H7 (cell line): ENCODE results near the gene CEP68. TPM values are rescaled to one million over a fixed set of nuclear protein-coding genes. Genes with fewer than 3 reads are reported as not detected.
"Not testable (repeated sequence)": the region's sequence is repeated elsewhere in the genome, so short reads cannot be mapped to it uniquely, and the experiment has no call there.

ENCODE experiments used
- DNase-seq: peaks from one replicate; pipeline ENCODE4 v3.0.0; 2012
- H3K27me3 ChIP-seq: 2 replicates; pipeline ENCODE4 v1.6.0; 2011; ENCODE audit warnings: mild to moderate bottlenecking, low read length; ENCODE audit not compliant: control insufficient read depth, insufficient read depth
- H3K36me3 ChIP-seq: replicated peaks from 2 replicates; pipeline ENCODE4 v1.5.1; 2011; ENCODE audit warnings: low read length; ENCODE audit not compliant: control insufficient read depth, insufficient read depth
- H3K4me3 ChIP-seq: 2 replicates; pipeline ENCODE4 v1.5.1; 2011; ENCODE audit warnings: low read depth, mild to moderate bottlenecking, control low read depth, low read length, moderate library complexity; ENCODE audit not compliant: insufficient read depth
- total RNA-seq: library from RNA; depleted of rRNA; stranded (reverse); fragments of >200 nt; shearing (Covaris generic); gene quantifications from 2 replicates; pipeline ENCODE4 v1.2.3, GENCODE V29; 2014

Gene CEP68
- total RNA-seq, 1 experiment from 2014 or later = 10.3 TPM

- no peaks in the 10 kb centered on the region for H3K27me3 ChIP-seq
- H3K4me3 ChIP-seq = no peak overlapping the region
- no peak for DNase-seq
- H3K36me3 ChIP-seq = no peaks in the 10 kb centered on the region
Measured at GRCh38 chr2:65112633-65113032, 56.4 kb downstream of the CEP68 start.

- Histone ChIP-seq H3K36me3 (no peaks in the 10 kb centered on the region), H3K27me3 (no peaks in the 10 kb centered on the region), H3K4me3 (no peak overlapping the region)
- no peak for DNase-seq
Measured at GRCh38 chr2:65113229-65113628, 57.0 kb downstream of the CEP68 start.

- Histone ChIP-seq H3K4me3 (no peak overlapping the region), H3K36me3 (no peaks in the 10 kb centered on the region), H3K27me3 (no peaks in the 10 kb centered on the region)
- DNase-seq = no peak
Measured at GRCh38 chr2:65113816-65114215, 57.6 kb downstream of the CEP68 start.

- Histone ChIP-seq H3K36me3 (no peaks in the 10 kb centered on the region), H3K4me3 (no peak overlapping the region), H3K27me3 (no peaks in the 10 kb centered on the region)
- DNase-seq = no peak
Measured at GRCh38 chr2:65114921-65115320, 58.7 kb downstream of the CEP68 start.

- H3K4me3 ChIP-seq = no peak overlapping the region
- DNase-seq = no peak
- H3K36me3 ChIP-seq = no peaks in the 10 kb centered on the region
- no peaks in the 10 kb centered on the region for H3K27me3 ChIP-seq
Measured at GRCh38 chr2:65116645-65117044, 60.4 kb downstream of the CEP68 start.

- Histone ChIP-seq H3K36me3 (no peaks in the 10 kb centered on the region), H3K27me3 (no peaks in the 10 kb centered on the region), H3K4me3 (no peak overlapping the region)
- DNase-seq = no peak
Measured at GRCh38 chr2:65120990-65121693, 64.9 kb downstream of the CEP68 start.

- Histone ChIP-seq H3K4me3 (no peak overlapping the region), H3K27me3 (no peaks in the 10 kb centered on the region), H3K36me3 (no peaks in the 10 kb centered on the region)
- no peak for DNase-seq
Measured at GRCh38 chr2:65122313-65122712, 66.1 kb downstream of the CEP68 start.

GRCh38 chr2:65125457-65125856 is 69.2 kb downstream of the CEP68 start:
- not testable (repeated sequence) for DNase-seq, H3K27me3 ChIP-seq

GRCh38 chr2:65128297-65129190 is 72.3 kb downstream of the CEP68 start:
- Histone ChIP-seq H3K36me3 (no peaks in the 10 kb centered on the region), H3K4me3 (peak overlapping the region; percentile 79), H3K27me3 (no peaks in the 10 kb centered on the region)
- DNase-seq = no peak

More at GRCh38 chr2:65125457-65125856, 69.2 kb downstream of the CEP68 start:
- not testable (repeated sequence) for H3K36me3 ChIP-seq, H3K4me3 ChIP-seq

GRCh38 chr2:65129286-65129825 is 73.1 kb downstream of the CEP68 start:
- DNase-seq = peak; percentile 80
- H3K36me3 ChIP-seq = no peaks in the 10 kb centered on the region
- H3K27me3 ChIP-seq = no peaks in the 10 kb centered on the region
- peak overlapping the region; percentile 79 for H3K4me3 ChIP-seq

- H3K4me3 ChIP-seq = peak within 1 kb of the TSS; percentile 79
- peak; percentile 98 for DNase-seq
- no peaks in the 10 kb centered on the region for H3K36me3 ChIP-seq
- H3K27me3 ChIP-seq = no peaks in the 10 kb centered on the region
Measured at GRCh38 chr2:65129826-65130663, 73.8 kb downstream of the CEP68 start, which contains the start of gene RAB1A. Gene RAB1A (minus strand): TSS chr2:65130106. CDS start chr2:65129915, 191 bp downstream.

GRCh38 chr2:65130664-65131175 is 74.5 kb downstream of the CEP68 start:
- H3K36me3 ChIP-seq = no peaks in the 10 kb centered on the region
- H3K4me3 ChIP-seq = peak overlapping the region; percentile 79
- H3K27me3 ChIP-seq = no peaks in the 10 kb centered on the region
- no peak for DNase-seq

- not testable (repeated sequence) for DNase-seq, H3K27me3 ChIP-seq, H3K36me3 ChIP-seq, H3K4me3 ChIP-seq
Measured at GRCh38 chr2:65132930-65133329, 76.7 kb downstream of the CEP68 start.

- no peaks in the 10 kb centered on the region for H3K27me3 ChIP-seq
- H3K36me3 ChIP-seq = no peaks in the 10 kb centered on the region
- no peak overlapping the region for H3K4me3 ChIP-seq
- DNase-seq = no peak
Measured at GRCh38 chr2:65133626-65134025, 77.4 kb downstream of the CEP68 start.
